CD14-positive monocyte (primary cell): ENCODE data around the gene KCNA1. TPM values are rescaled to one million over a fixed set of nuclear protein-coding genes. Genes with fewer than 3 reads are reported as not detected.

ENCODE experiments used
- DNase-seq, 3 donors: peaks; one replicate each; pipeline ENCODE4 v3.0.0-alpha.2; 2011 to 2022
- H2AFZ ChIP-seq: 2 replicates; pipeline ENCODE4 v1.6.0; 2012; ENCODE audit warnings: mild to moderate bottlenecking, low read depth, low read length, inconsistent platforms; ENCODE audit not compliant: insufficient read depth, poor library complexity, severe bottlenecking
- H3K27ac ChIP-seq, 2 donors: 1 replicate in 1 of 2; 2 replicates in 1 of 2; pipeline ENCODE4 v1.5.1; 2012 to 2013; ENCODE audit warnings: low read length in 2 of 2, control low read depth in 1 of 2, inconsistent platforms in 1 of 2, low read depth in 1 of 2, mild to moderate bottlenecking in 1 of 2
- H3K27me3 ChIP-seq, 2 donors: one replicate each; pipeline versions ENCODE4 v1.6.0 to v1.6.1; 2011 to 2013; ENCODE audit warnings: low read length in 2 of 2; ENCODE audit not compliant: control insufficient read depth in 2 of 2, insufficient read depth in 2 of 2
- H3K36me3 ChIP-seq, 2 donors: replicated peaks in 1 of 2; 1 replicate in 1 of 2; 2 replicates in 1 of 2; pipeline versions ENCODE4 v1.5.1 to v1.6.1; 2012 to 2013; ENCODE audit warnings: low read length in 2 of 2, control low read depth in 1 of 2, inconsistent platforms in 1 of 2, mild to moderate bottlenecking in 1 of 2; ENCODE audit not compliant: insufficient read depth in 2 of 2, control insufficient read depth in 1 of 2
- H3K4me1 ChIP-seq, 2 donors: 1 replicate in 1 of 2; 2 replicates in 1 of 2; pipeline versions ENCODE4 v1.5.1 to v1.6.1; 2012 to 2013; ENCODE audit warnings: low read length in 2 of 2, control low read depth in 1 of 2, inconsistent platforms in 1 of 2, mild to moderate bottlenecking in 1 of 2, moderate library complexity in 1 of 2; ENCODE audit not compliant: insufficient read depth in 2 of 2, control insufficient read depth in 1 of 2
- H3K4me2 ChIP-seq: replicated peaks from 2 replicates; pipeline ENCODE3; 2012; ENCODE audit warnings: low read length, moderate library complexity, mild to moderate bottlenecking; ENCODE audit not compliant: poor library complexity, severe bottlenecking; ENCODE audit errors: extremely low read depth
- H3K4me3 ChIP-seq, 3 experiments: fragments of 200-600 bp in 1 of 3; sonication (generic) in 1 of 3; replicated peaks in 1 of 3; 1 replicate in 2 of 3; 2 replicates in 1 of 3; pipeline ENCODE4 v1.5.1; 2011 to 2013; ENCODE audit warnings: low read length in 3 of 3, mild to moderate bottlenecking in 3 of 3, control low read depth in 2 of 3, low read depth in 2 of 3, inconsistent platforms in 1 of 3, moderate library complexity in 1 of 3
- H3K79me2 ChIP-seq: 2 replicates; pipeline ENCODE4 v1.6.0; 2012; ENCODE audit warnings: mild to moderate bottlenecking, control low read depth, inconsistent platforms, low read length, moderate library complexity; ENCODE audit not compliant: insufficient read depth
- H3K9ac ChIP-seq: 2 replicates; pipeline ENCODE4 v1.6.0; 2017; ENCODE audit warnings: low read length, mild to moderate bottlenecking; ENCODE audit not compliant: insufficient read depth, poor library complexity, severe bottlenecking
- H3K9me3 ChIP-seq, 2 donors: replicated peaks in 1 of 2; 1 replicate in 1 of 2; 2 replicates in 1 of 2; pipeline versions ENCODE4 v1.5.1 to v1.6.1; 2012 to 2013; ENCODE audit warnings: low read length in 2 of 2, control low read depth in 1 of 2; ENCODE audit not compliant: control insufficient read depth in 1 of 2, insufficient read depth in 1 of 2
- H4K20me1 ChIP-seq: 2 replicates; pipeline ENCODE4 v1.6.0; 2012; ENCODE audit warnings: mild to moderate bottlenecking, low read length, control low read depth, moderate library complexity; ENCODE audit not compliant: insufficient read depth
- H3K27ac Mint-ChIP-seq, 7 donors: one replicate each; pipeline ENCODE4 v1.8.0; 2020; ENCODE audit warnings: mild to moderate bottlenecking in 7 of 7, mixed read lengths in 7 of 7, moderate library complexity in 6 of 7, inconsistent platforms in 2 of 7
- H3K27me3 Mint-ChIP-seq, 3 donors: one replicate each; pipeline ENCODE4 v1.8.0; 2021 to 2022; ENCODE audit warnings: low read depth in 3 of 3, mild to moderate bottlenecking in 3 of 3, mixed read lengths in 3 of 3, moderate library complexity in 3 of 3, inconsistent platforms in 1 of 3
- H3K36me3 Mint-ChIP-seq, 2 donors: one replicate each; pipeline ENCODE4 v1.8.0; 2020; ENCODE audit warnings: mixed read lengths in 2 of 2, inconsistent platforms in 1 of 2, mild to moderate bottlenecking in 1 of 2
- H3K4me1 Mint-ChIP-seq: one replicate; pipeline ENCODE4 v1.8.0; 2020; ENCODE audit warnings: mild to moderate bottlenecking, mixed read lengths
- H3K4me3 Mint-ChIP-seq, 2 donors: one replicate each; pipeline ENCODE4 v1.8.0; 2020; ENCODE audit warnings: mild to moderate bottlenecking in 2 of 2, mixed read lengths in 2 of 2, moderate library complexity in 1 of 2
- H3K9me3 Mint-ChIP-seq, 7 donors: one replicate each; pipeline ENCODE4 v1.8.0; 2020 to 2022; ENCODE audit warnings: mixed read lengths in 7 of 7, mild to moderate bottlenecking in 6 of 7, moderate library complexity in 6 of 7, inconsistent platforms in 2 of 7
- WGBS: methylation state at CpG from one replicate; pipeline ENCODE4 v1.1.5; 2013; ENCODE audit warnings: missing lambda C conversion rate; ENCODE audit not compliant: insufficient coverage; 5-methylcytosine and 5-hydroxymethylcytosine counted together
- intact Hi-C, 2 donors: fragments of 100-400 bp; cut with micrococcal nuclease; formaldehyde crosslinking; loops; one replicate each; pipeline versions ENCODE4 v1.15.0 to v1.15.1; 2023
- polyA plus RNA-seq, 3 donors: library from polyadenylated mRNA; depleted of rRNA in 1 of 3; unstranded in 2 of 3; stranded (reverse) in 1 of 3; fragments of 300-500 nt in 2 of 3; fragments of >200 nt in 1 of 3; fragmentation: Illumina TruSeq in 2 of 3; gene quantifications; 1 replicate in 2 of 3; 2 replicates in 1 of 3; pipeline ENCODE4 v1.2.3, GENCODE V29; 2012 to 2021
- TF ChIP-seq, protein P1 (sequence below): fragments of 200-600 bp; IDR thresholded peaks from one replicate; pipeline ENCODE4 v1.8.0; 2022; ENCODE audit warnings: antibody characterized with exemption, mild to moderate bottlenecking

KCNA1 gene
- polyA plus RNA-seq, 3 donors = not detected

DNA sequence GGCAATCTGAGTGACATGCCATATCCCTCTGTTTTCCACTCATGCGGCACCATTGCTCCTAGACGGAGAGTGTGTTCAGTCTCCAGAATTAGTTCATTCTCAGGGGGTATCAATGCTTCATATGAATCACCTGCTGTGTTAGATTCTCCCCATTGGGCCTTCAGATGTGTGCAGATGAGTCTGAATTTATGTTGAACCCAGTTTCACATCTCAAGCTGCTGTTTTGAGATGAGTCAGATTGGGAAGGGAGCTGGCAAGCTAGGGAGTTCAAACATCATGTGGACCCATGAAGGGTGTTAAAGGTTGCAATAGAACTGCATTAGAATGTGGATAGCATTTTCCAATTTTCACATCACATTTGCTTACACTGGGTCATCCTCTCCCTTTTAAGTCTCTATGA is 46.9 kb upstream of the KCNA1 start:
- H3K4me2 ChIP-seq = no peak overlapping the region
- H4K20me1 ChIP-seq = no peaks in the 10 kb centered on the region
- Mint-ChIP-seq H3K9me3 (no peaks in the 10 kb centered on the region), H3K36me3 (no peaks in the 10 kb centered on the region), H3K4me1 (peaks cover 5% of the 10 kb centered on the region), H3K27ac (no peak overlapping the region), H3K4me3 (no peak overlapping the region), H3K27me3 (peaks cover 21 to 34% (median 32%) of the 10 kb centered on the region in 3 donors)
- no peak for DNase-seq
- no peak overlapping the region for H3K9ac ChIP-seq
- H3K79me2 ChIP-seq = no peaks in the 10 kb centered on the region
- 100% methylated on average over 1 of the region's 2 CpGs for WGBS
- no peak overlapping the region for H3K4me3 ChIP-seq
- peaks cover 9 to 10% of the 10 kb centered on the region in 2 donors for H3K27me3 ChIP-seq
- H3K27ac ChIP-seq = no peak overlapping the region
- peaks cover 0 to 2% of the 10 kb centered on the region in 2 donors for H3K4me1 ChIP-seq
- H3K36me3 ChIP-seq = no peaks in the 10 kb centered on the region
- TF ChIP-seq, protein P1, sequence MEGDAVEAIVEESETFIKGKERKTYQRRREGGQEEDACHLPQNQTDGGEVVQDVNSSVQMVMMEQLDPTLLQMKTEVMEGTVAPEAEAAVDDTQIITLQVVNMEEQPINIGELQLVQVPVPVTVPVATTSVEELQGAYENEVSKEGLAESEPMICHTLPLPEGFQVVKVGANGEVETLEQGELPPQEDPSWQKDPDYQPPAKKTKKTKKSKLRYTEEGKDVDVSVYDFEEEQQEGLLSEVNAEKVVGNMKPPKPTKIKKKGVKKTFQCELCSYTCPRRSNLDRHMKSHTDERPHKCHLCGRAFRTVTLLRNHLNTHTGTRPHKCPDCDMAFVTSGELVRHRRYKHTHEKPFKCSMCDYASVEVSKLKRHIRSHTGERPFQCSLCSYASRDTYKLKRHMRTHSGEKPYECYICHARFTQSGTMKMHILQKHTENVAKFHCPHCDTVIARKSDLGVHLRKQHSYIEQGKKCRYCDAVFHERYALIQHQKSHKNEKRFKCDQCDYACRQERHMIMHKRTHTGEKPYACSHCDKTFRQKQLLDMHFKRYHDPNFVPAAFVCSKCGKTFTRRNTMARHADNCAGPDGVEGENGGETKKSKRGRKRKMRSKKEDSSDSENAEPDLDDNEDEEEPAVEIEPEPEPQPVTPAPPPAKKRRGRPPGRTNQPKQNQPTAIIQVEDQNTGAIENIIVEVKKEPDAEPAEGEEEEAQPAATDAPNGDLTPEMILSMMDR = no peak
- intact Hi-C loops = no loop called here
- H2AFZ ChIP-seq = no peak overlapping the region
- H3K9me3 ChIP-seq = no peaks in the 10 kb centered on the region

- no peak overlapping the region for H3K4me3 Mint-ChIP-seq
- H4K20me1 ChIP-seq = no peaks in the 10 kb centered on the region
- H3K36me3 ChIP-seq = no peaks in the 10 kb centered on the region
- no peaks in the 10 kb centered on the region for H3K79me2 ChIP-seq
- no peaks in the 10 kb centered on the region for H3K27me3 ChIP-seq
- no peaks in the 10 kb centered on the region for H3K36me3 Mint-ChIP-seq
- intact Hi-C loops = no loop called here
- no peak overlapping the region for H3K4me2 ChIP-seq
- H3K27ac ChIP-seq = no peak overlapping the region
- peak overlapping the region in 1 of 7 donors; percentile 47 for H3K27ac Mint-ChIP-seq
- H3K4me1 Mint-ChIP-seq = no peaks in the 10 kb centered on the region
- TF ChIP-seq, protein P1 = no peak
- DNase-seq = no peak
- no peak overlapping the region for H2AFZ ChIP-seq
- 95% methylated on average over 9 of the region's 9 CpGs for WGBS
- H3K27me3 Mint-ChIP-seq = peaks cover 9 to 18% (median 17%) of the 10 kb centered on the region in 3 donors
- H3K4me1 ChIP-seq = no peaks in the 10 kb centered on the region
- no peak overlapping the region for H3K9ac ChIP-seq
- H3K4me3 ChIP-seq = no peak overlapping the region
- no peaks in the 10 kb centered on the region for H3K9me3 ChIP-seq
- H3K9me3 Mint-ChIP-seq = no peaks in the 10 kb centered on the region
These were observed 45.1 kb upstream of the KCNA1 start for GRCh38 chr12:4864575-4864974.
